Activated B cell treated with CpG ODN at 0.5 μM for 24 hours (primary cell): Measurements from ENCODE around the gene CTR9. TPM values are rescaled to one million over a fixed set of nuclear protein-coding genes. Genes with fewer than 3 reads are reported as not detected.
A peak's percentile ranks its signal among the peaks of the same experiment; 100 is the strongest.

ENCODE experiments used
- ATAC-seq: fragments of 200-7000 bp; cut with Tn5 transposase; one replicate; pipeline ENCODE4 v1.10.0; 2021; ENCODE audit warnings: low read depth, mild to moderate bottlenecking, moderate library complexity
- CTCF ChIA-PET: fragments of 350-600 bp; sonication (Branson Sonifier 250); formaldehyde crosslinking; loops from one replicate; lab custom pipeline; 2021; ENCODE audit warnings: antibody characterized with exemption; lab: Charles Lee
- POLR2A ChIA-PET: fragments of 350-600 bp; sonication (Branson Sonifier 250); formaldehyde crosslinking; loops from one replicate; lab custom pipeline; 2021; ENCODE audit warnings: antibody characterized with exemption; lab: Charles Lee
- DNase-seq: peaks from one replicate; pipeline ENCODE4 v3.0.0; 2022
- H3K27ac Mint-ChIP-seq: one replicate; pipeline ENCODE4 v1.8.0; 2020; ENCODE audit warnings: mixed read lengths
- H3K27me3 Mint-ChIP-seq: one replicate; pipeline ENCODE4 v1.8.0; 2021; ENCODE audit warnings: mixed read lengths
- H3K36me3 Mint-ChIP-seq: one replicate; pipeline ENCODE4 v1.8.0; 2021; ENCODE audit warnings: low read depth, mixed read lengths
- H3K4me1 Mint-ChIP-seq: one replicate; pipeline ENCODE4 v1.8.0; 2021; ENCODE audit warnings: mixed read lengths
- H3K4me3 Mint-ChIP-seq: one replicate; pipeline ENCODE4 v1.8.0; 2020; ENCODE audit warnings: mild to moderate bottlenecking, mixed read lengths
- H3K9me3 Mint-ChIP-seq: one replicate; pipeline ENCODE4 v1.8.0; 2020; ENCODE audit warnings: mixed read lengths
- CTCF ChIP-seq: fragments of 200-600 bp; IDR thresholded peaks from one replicate; pipeline ENCODE4 v1.8.0; 2022; ENCODE audit warnings: antibody characterized with exemption, mild to moderate bottlenecking
- intact Hi-C: fragments of 100-400 bp; cut with micrococcal nuclease; formaldehyde crosslinking; loops from one replicate; pipeline ENCODE4 v1.15.1; 2024
- total RNA-seq: library from RNA; stranded (reverse); gene quantifications from 2 replicates; pipeline ENCODE4 v1.2.3, GENCODE V29; 2022

Gene CTR9
- total RNA-seq, 1 donor from 2014 or later, result 50.6 TPM

- CTCF ChIA-PET, result interaction anchor here (1.4 to 1.6 kb wide), 2 partner anchors 315 to 322 kb away, joined by 8 read pairs; no protein-coding TSS in a partner anchor
- intact Hi-C loops, result no loop called here
- Mint-ChIP-seq H3K4me3 (no peak overlapping the region), H3K9me3 (no peaks in the 10 kb centered on the region), H3K27ac (no peak overlapping the region), H3K27me3 (no peaks in the 10 kb centered on the region), H3K4me1 (peaks cover 29% of the 10 kb centered on the region), H3K36me3 (no peaks in the 10 kb centered on the region)
- ATAC-seq (no peak), DNase-seq (no peak)
- TF ChIP-seq CTCF, result no peak
- POLR2A ChIA-PET, result interaction anchor here (1.1 kb wide), 1 partner anchor 189 kb away, joined by 3 read pairs; no protein-coding TSS in a partner anchor
These were observed 22.1 kb upstream of the CTR9 start for GRCh38 chr11:10728789-10729472.

- ATAC-seq (no peak), DNase-seq (no peak)
- H3K27ac Mint-ChIP-seq, result no peak overlapping the region
- TF ChIP-seq CTCF, result no peak
- ChIA-PET CTCF (interaction anchor here (1.0 to 1.4 kb wide), 4 partner anchors 8 to 328 kb away, joined by 3 to 8 read pairs (median 3); no protein-coding TSS in a partner anchor), POLR2A (interaction anchor here (0.6 kb wide), 1 partner anchor 142 kb away, joined by 5 read pairs; no protein-coding TSS in a partner anchor)
- H3K9me3 Mint-ChIP-seq, result no peaks in the 10 kb centered on the region
- intact Hi-C loops, result no loop called here
- H3K36me3 Mint-ChIP-seq, result no peaks in the 10 kb centered on the region
- no peak overlapping the region for H3K4me3 Mint-ChIP-seq
- peaks cover 30% of the 10 kb centered on the region for H3K4me1 Mint-ChIP-seq
- no peaks in the 10 kb centered on the region for H3K27me3 Mint-ChIP-seq
These were observed 20.9 kb upstream of the CTR9 start for GRCh38 chr11:10730151-10730550.

- no peak for DNase-seq
- TF ChIP-seq CTCF, result no peak
- H3K4me3 Mint-ChIP-seq, result no peak overlapping the region
- CTCF ChIA-PET, result interaction anchor here (0.8 to 1.3 kb wide), 4 partner anchors 9 to 329 kb away, joined by 3 read pairs; no protein-coding TSS in a partner anchor
- H3K36me3 Mint-ChIP-seq, result no peaks in the 10 kb centered on the region
- ATAC-seq, result no peak
- H3K27ac Mint-ChIP-seq, result no peak overlapping the region
- no peaks in the 10 kb centered on the region for H3K27me3 Mint-ChIP-seq
- H3K4me1 Mint-ChIP-seq, result peaks cover 30% of the 10 kb centered on the region
- no peaks in the 10 kb centered on the region for H3K9me3 Mint-ChIP-seq
- POLR2A ChIA-PET, result interaction anchor here (0.6 kb wide), 1 partner anchor 143 kb away, joined by 5 read pairs; no protein-coding TSS in a partner anchor
- intact Hi-C loops, result no loop called here
These were observed 19.9 kb upstream of the CTR9 start for GRCh38 chr11:10731064-10731680.

- Mint-ChIP-seq H3K9me3 (no peaks in the 10 kb centered on the region), H3K27ac (peak overlapping the region; percentile 83), H3K36me3 (no peaks in the 10 kb centered on the region), H3K27me3 (no peaks in the 10 kb centered on the region), H3K4me1 (peaks cover 13% of the 10 kb centered on the region), H3K4me3 (peak overlapping the region; percentile 77)
- ChIA-PET POLR2A (interaction anchor here (0.6 kb wide), 1 partner anchor 195 kb away, joined by 3 read pairs; the partner anchor contains the start of gene RNF141), CTCF (interaction anchor here (0.7 to 4.4 kb wide), 14 partner anchors 8 to 333 kb away, joined by 3 to 84 read pairs (median 4); partner anchors contain the start of gene RNF141)
- peak; percentile 65 for TF ChIP-seq CTCF
- ATAC-seq (peak; percentile 100), DNase-seq (peak; percentile 93)
- intact Hi-C loops, result loop anchor here (1.0 to 5.0 kb wide), 11 partner anchors 81 to 978 kb away; partner anchors contain the start of genes AMPD3 and RNF141
These were observed 15.3 kb upstream of the CTR9 start for GRCh38 chr11:10735481-10736475.
